ENCODE data around the gene LRP11. TPM values are rescaled to one million over a fixed set of nuclear protein-coding genes. Genes with fewer than 3 reads are reported as not detected.

The LRP11 gene
- total and polyA plus RNA-seq, 10 of the 15 experiments (the other 5 are each of a cell fraction or from before 2014, with no cell fraction given) = under 0.01 to 0.23 (median 0.03) TPM; not detected in 6

DNA sequence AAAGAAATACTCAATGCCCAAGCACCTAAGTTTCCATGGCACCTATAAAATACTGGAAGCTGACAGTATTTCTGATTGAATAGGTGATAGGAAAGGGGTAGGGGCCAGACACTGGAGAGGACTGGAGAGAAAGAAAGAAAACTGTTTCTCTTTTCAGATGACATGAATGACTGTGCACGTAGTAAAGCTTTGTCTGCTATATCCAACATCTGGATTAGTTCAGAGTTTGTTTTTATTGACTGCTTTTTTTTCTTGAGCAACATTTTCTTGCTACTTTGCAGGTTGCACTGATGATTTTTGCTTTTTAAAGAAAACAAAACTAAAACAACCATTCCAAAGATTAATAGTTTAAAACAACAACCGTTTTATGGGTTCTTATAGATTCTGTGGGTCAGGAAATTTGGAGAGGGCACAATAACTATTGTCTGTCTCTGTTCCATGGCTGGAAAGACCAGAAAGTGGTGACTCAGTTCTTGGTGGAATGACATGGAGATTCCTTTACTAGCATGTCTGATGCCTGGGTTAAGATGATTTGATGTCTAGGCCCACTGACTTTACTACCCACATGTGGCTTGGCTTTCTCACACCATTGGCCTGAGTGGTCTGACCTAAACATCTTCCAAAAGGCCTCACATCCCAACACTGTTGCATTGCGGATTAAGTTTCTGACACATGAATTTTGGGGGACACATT lies 12.2 kb upstream of the LRP11 start:
- Histone ChIP-seq H3K4me2 (ENCODE audit: control insufficient read depth, insufficient read depth) (no peak overlapping the region), H3K9me3 (replicated peaks; ENCODE audit: control insufficient read depth, insufficient read depth, low read length) (no peaks in the 10 kb centered on the region), H3K79me2 (ENCODE audit: control insufficient read depth, insufficient read depth, low read length) (no peaks in the 10 kb centered on the region), H3K27me3 (replicated peaks in 1 of 2; ENCODE audit: control insufficient read depth in 2 of 2, insufficient read depth in 2 of 2, low read length in 1 of 2) (peaks cover 0 to 3% of the 10 kb centered on the region in 2 experiments; a peak in 3 of 4 replicates), H3K36me3 (ENCODE audit: control insufficient read depth in 2 of 2, insufficient read depth in 2 of 2, low read length in 1 of 2) (no peaks in the 10 kb centered on the region), H3K4me3 (no peak overlapping the region), H3K9ac (ENCODE audit: control insufficient read depth, insufficient read depth, low read length) (no peak overlapping the region), H2AFZ (ENCODE audit: control insufficient read depth, low read depth, low read length) (no peak overlapping the region), H3K4me1 (ENCODE audit: control insufficient read depth, insufficient read depth, low read length) (no peaks in the 10 kb centered on the region), H4K20me1 (ENCODE audit: control insufficient read depth, insufficient read depth) (no peaks in the 10 kb centered on the region), H3K27ac (ENCODE audit: control insufficient read depth, insufficient read depth) (no peak overlapping the region)
- 10% methylated on average over 3 of the region's 3 CpGs for WGBS (ENCODE audit: insufficient coverage, insufficient replicate concordance, low lambda C conversion rate, missing lambda C conversion rate)
- in situ Hi-C loops (cut with MboI) = no loop called here
- ChIA-PET CTCF (no interaction called here), SMC1A (ENCODE audit: uncharacterized antibody, unreplicated experiment) (no interaction called here), RAD21 (ENCODE audit: unreplicated experiment) (no interaction called here), POLR2A (no interaction called here)
- ATAC-seq (no peak), FAIRE-seq (no peak), DNase-seq (ENCODE audit: low read depth, low spot score) (no peak)
- no TSS peak for BruUV-seq (replicated peaks)
- intact Hi-C loops (cut with micrococcal nuclease; ENCODE audit: unreplicated experiment) = no loop called here
- no peak for TF ChIP-seq CREB1 (IDR thresholded peaks at IDR 0.05; ENCODE audit: low read depth)
- no peak for TF ChIP-seq ZNF622 (IDR thresholded peaks at IDR 0.05)
- no peak for TF ChIP-seq ETV6 (conservative IDR thresholded peaks at IDR 0.05 in 1 of 2, IDR thresholded peaks at IDR 0.05 in 1 of 2; ENCODE audit: borderline replicate concordance in 1 of 2, low read depth in 1 of 2)
- TF ChIP-seq STAT3 (IDR thresholded peaks at IDR 0.05; ENCODE audit: low read depth, low read length) = no peak
- TF ChIP-seq MEF2B (IDR thresholded peaks at IDR 0.05; ENCODE audit: partially characterized antibody, poor library complexity, severe bottlenecking) = no peak

DNA sequence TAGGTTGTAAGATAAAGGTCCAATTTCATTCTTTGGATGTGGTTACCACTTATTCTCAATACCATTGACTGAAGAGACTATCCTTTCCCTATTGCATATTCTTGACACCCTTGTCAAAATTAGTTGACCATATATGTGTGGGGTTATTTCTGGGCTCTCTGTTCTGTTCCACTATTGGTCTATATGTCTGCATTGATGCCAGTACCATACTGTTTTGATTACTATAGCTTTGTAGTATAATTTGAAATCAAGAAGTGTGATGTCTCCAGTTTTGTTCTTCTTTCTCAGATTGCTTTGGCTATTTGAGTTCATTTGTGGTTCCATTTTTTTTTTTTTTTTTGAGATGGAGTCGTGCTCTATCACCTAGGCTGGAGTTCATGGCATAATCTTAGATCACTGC lies 8.1 kb upstream of the LRP11 start:
- no peak overlapping the region for H3K4me2 ChIP-seq (ENCODE audit: control insufficient read depth, insufficient read depth)
- H3K4me1 ChIP-seq (ENCODE audit: control insufficient read depth, insufficient read depth, low read length) = no peaks in the 10 kb centered on the region
- ATAC-seq (no peak), DNase-seq (ENCODE audit: low read depth, low spot score) (no peak), FAIRE-seq (no peak)
- ChIA-PET POLR2A (no interaction called here), CTCF (interaction anchor here (0.7 kb wide), 1 partner anchor 1100 kb away, joined by 3 read pairs; no protein-coding TSS in a partner anchor), SMC1A (ENCODE audit: uncharacterized antibody, unreplicated experiment) (interaction anchor here (0.6 kb wide), 1 partner anchor 973 kb away, joined by 3 read pairs; no protein-coding TSS in a partner anchor), RAD21 (ENCODE audit: unreplicated experiment) (no interaction called here)
- H2AFZ ChIP-seq (ENCODE audit: control insufficient read depth, low read depth, low read length) = no peak overlapping the region
- no TSS peak for BruUV-seq (replicated peaks)
- no CpG with 5 or more reads among the region's 1 CpG for WGBS (ENCODE audit: insufficient coverage, insufficient replicate concordance, low lambda C conversion rate, missing lambda C conversion rate)
- in situ Hi-C loops (cut with MboI) = no loop called here
- intact Hi-C loops (cut with micrococcal nuclease; ENCODE audit: unreplicated experiment) = no loop called here
- no peaks in the 10 kb centered on the region; the same call in 2 of the 3 replicates for H3K9me3 ChIP-seq (replicated peaks; ENCODE audit: control insufficient read depth, insufficient read depth, low read length)
- no peaks in the 10 kb centered on the region for H3K79me2 ChIP-seq (ENCODE audit: control insufficient read depth, insufficient read depth, low read length)
- no peak for TF ChIP-seq YBX1 (IDR thresholded peaks at IDR 0.05)
- TF ChIP-seq ZNF384 (IDR thresholded peaks at IDR 0.05; ENCODE audit: borderline replicate concordance, low read depth, low read length) = no peak
- no peak for TF ChIP-seq SIN3A (IDR thresholded peaks at IDR 0.05; ENCODE audit: low read depth, low read length)
- TF ChIP-seq, protein P1, sequence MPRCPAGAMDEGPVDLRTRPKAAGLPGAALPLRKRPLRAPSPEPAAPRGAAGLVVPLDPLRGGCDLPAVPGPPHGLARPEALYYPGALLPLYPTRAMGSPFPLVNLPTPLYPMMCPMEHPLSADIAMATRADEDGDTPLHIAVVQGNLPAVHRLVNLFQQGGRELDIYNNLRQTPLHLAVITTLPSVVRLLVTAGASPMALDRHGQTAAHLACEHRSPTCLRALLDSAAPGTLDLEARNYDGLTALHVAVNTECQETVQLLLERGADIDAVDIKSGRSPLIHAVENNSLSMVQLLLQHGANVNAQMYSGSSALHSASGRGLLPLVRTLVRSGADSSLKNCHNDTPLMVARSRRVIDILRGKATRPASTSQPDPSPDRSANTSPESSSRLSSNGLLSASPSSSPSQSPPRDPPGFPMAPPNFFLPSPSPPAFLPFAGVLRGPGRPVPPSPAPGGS (IDR thresholded peaks at IDR 0.05; ENCODE audit: borderline replicate concordance, insufficient read depth, low read depth, low read length, poor library complexity, severe bottlenecking) = no peak
- no peaks in the 10 kb centered on the region; a peak in 4 of 4 replicates for H3K27me3 ChIP-seq (replicated peaks in 1 of 2; ENCODE audit: control insufficient read depth in 2 of 2, insufficient read depth in 2 of 2, low read length in 1 of 2)
- no peak overlapping the region for H3K27ac ChIP-seq (ENCODE audit: control insufficient read depth, insufficient read depth)
- H3K4me3 ChIP-seq = no peak overlapping the region
- no peaks in the 10 kb centered on the region for H4K20me1 ChIP-seq (ENCODE audit: control insufficient read depth, insufficient read depth)
- H3K36me3 ChIP-seq (ENCODE audit: control insufficient read depth in 2 of 2, insufficient read depth in 2 of 2, low read length in 1 of 2) = no peaks in the 10 kb centered on the region
- no peak overlapping the region for H3K9ac ChIP-seq (ENCODE audit: control insufficient read depth, insufficient read depth, low read length)
